NCI-H1105 (cell line): ENCODE measurements around the gene RNPEPL1.
"Not testable (repeated sequence)": the region's sequence is repeated elsewhere in the genome, so short reads cannot be mapped to it uniquely, and the experiment has no call there.

Source experiments
- DNase-seq: peaks from one replicate; lab custom pipeline; 2025; lab: John Stamatoyannopoulos, UW

Gene RNPEPL1

GRCh38 chr2:240604939-240605716 lies 36.8 kb downstream of the RNPEPL1 start:
- DNase-seq, result no peak

GRCh38 chr2:240605867-240606743 lies 37.8 kb downstream of the RNPEPL1 start:
- no peak for DNase-seq

GRCh38 chr2:240611601-240612210 lies 43.4 kb downstream of the RNPEPL1 start:
- DNase-seq, result no peak

GRCh38 chr2:240613781-240614180 lies 45.5 kb downstream of the RNPEPL1 start:
- no peak for DNase-seq

GRCh38 chr2:240614391-240614790 lies 46.1 kb downstream of the RNPEPL1 start:
- DNase-seq, result no peak

GRCh38 chr2:240615396-240615795 lies 47.1 kb downstream of the RNPEPL1 start:
- no peak for DNase-seq

GRCh38 chr2:240615820-240616547 lies 47.7 kb downstream of the RNPEPL1 start:
- DNase-seq, result no peak

GRCh38 chr2:240616860-240617666 lies 48.8 kb downstream of the RNPEPL1 start:
- not testable (repeated sequence) for DNase-seq

- no peak for DNase-seq
Observed at GRCh38 chr2:240618776-240619175, 50.5 kb downstream of the RNPEPL1 start.

GRCh38 chr2:240619506-240620148 lies 51.3 kb downstream of the RNPEPL1 start:
- DNase-seq, result no peak

- no peak for DNase-seq
Observed at GRCh38 chr2:240620149-240620731, 52.0 kb downstream of the RNPEPL1 start.

GRCh38 chr2:240620859-240621258 lies 52.6 kb downstream of the RNPEPL1 start:
- DNase-seq, result no peak

- DNase-seq, result no peak
Observed at GRCh38 chr2:240622060-240622411, 53.8 kb downstream of the RNPEPL1 start.

GRCh38 chr2:240622531-240623235 lies 54.4 kb downstream of the RNPEPL1 start:
- no peak for DNase-seq

GRCh38 chr2:240623531-240624010 lies 55.3 kb downstream of the RNPEPL1 start:
- DNase-seq, result no peak

GRCh38 chr2:240624011-240624949 lies 56.0 kb downstream of the RNPEPL1 start:
- no peak for DNase-seq

- no peak for DNase-seq
Observed at GRCh38 chr2:240624950-240625621, 56.8 kb downstream of the RNPEPL1 start, which contains the start of gene GPR35. Gene GPR35 (plus strand): TSS chr2:240625480. CDS start chr2:240629953, 4,473 bp downstream.
